Retinal pigment epithelial cell (primary cell): ENCODE results near the gene ROM1.

Experiments used
- DNase-seq: peaks from one replicate; pipeline ENCODE4 v3.0.0-alpha.2; 2010; ENCODE audit warnings: low read depth
- H3K4me3 ChIP-seq: 2 replicates; pipeline ENCODE4 v1.5.1; 2011; ENCODE audit warnings: mild to moderate bottlenecking, low read length, control low read depth, moderate library complexity
- CTCF ChIP-seq: conservative IDR thresholded peaks from 2 replicates; pipeline ENCODE4 v1.5.1; 2011; ENCODE audit warnings: low read depth, low read length, control low read depth, inconsistent platforms

Gene ROM1

GRCh38 chr11:62599901-62600300 lies 13.2 kb upstream of the ROM1 start:
- peak overlapping the region; percentile 90 for H3K4me3 ChIP-seq
- TF ChIP-seq CTCF = no peak
- DNase-seq = no peak

- no peak for DNase-seq
- no peak for TF ChIP-seq CTCF
- H3K4me3 ChIP-seq = peak overlapping the region; percentile 90
Measured at GRCh38 chr11:62600367-62601121, 12.5 kb upstream of the ROM1 start.

GRCh38 chr11:62601122-62601371 lies 12.0 kb upstream of the ROM1 start:
- H3K4me3 ChIP-seq = peak overlapping the region; percentile 90
- DNase-seq = no peak
- no peak for TF ChIP-seq CTCF

GRCh38 chr11:62601372-62602140 lies 11.5 kb upstream of the ROM1 start, which contains the start of gene MTA2:
TSS of gene MTA2 (minus strand) at chr11:62601865. CDS start at chr11:62601450, 415 bp downstream.
- peak within 1 kb of the TSS; percentile 90 for H3K4me3 ChIP-seq
- DNase-seq = peak; percentile 94
- no peak for TF ChIP-seq CTCF

GRCh38 chr11:62602141-62603071 lies 10.7 kb upstream of the ROM1 start:
- peak overlapping the region; percentile 48 for H3K4me3 ChIP-seq
- peak; percentile 10 for TF ChIP-seq CTCF
- DNase-seq = no peak

GRCh38 chr11:62603072-62603408 lies 10.0 kb upstream of the ROM1 start:
- no peak overlapping the region for H3K4me3 ChIP-seq
- no peak for TF ChIP-seq CTCF
- no peak for DNase-seq
